Endothelial cell of umbilical vein (primary cell): ENCODE results near the gene SARS2. TPM values are rescaled to one million over a fixed set of nuclear protein-coding genes. Genes with fewer than 3 reads are reported as not detected.

Experiments
- BruUV-seq: library from RNA; stranded (reverse); fragments of 400-500 nt; replicated peaks from 2 replicates; lab custom pipeline; 2021; lab: Mats Ljungman, UMichigan
- CTCF ChIA-PET: fragments of 300-600, 350-600 bp; sonication (Branson Sonifier 250); formaldehyde crosslinking; loops from one replicate; lab custom pipeline; 2021; ENCODE audit warnings: antibody characterized with exemption, inconsistent platforms; lab: Charles Lee
- POLR2A ChIA-PET: fragments of 300-600, 350-600 bp; sonication (Branson Sonifier 250); formaldehyde crosslinking; loops from one replicate; lab custom pipeline; 2021; ENCODE audit warnings: antibody characterized with exemption, inconsistent platforms; lab: Charles Lee
- DNase-seq: peaks from one replicate; pipeline ENCODE4 v3.0.0-alpha.2; 2011; ENCODE audit warnings: low read depth, low spot score
- FAIRE-seq: peaks from 2 replicates; lab custom pipeline; 2011; peaks lifted over from hg19 to GRCh38; lab: Jason Lieb, UNC
- H2AFZ ChIP-seq: 2 replicates; pipeline ENCODE4 v1.6.0; 2012; ENCODE audit warnings: low read depth, low read length, control low read depth, inconsistent platforms
- H3K27ac ChIP-seq: 2 replicates; pipeline ENCODE4 v1.5.1; 2011; ENCODE audit warnings: low read depth, mild to moderate bottlenecking, control low read depth, low read length, moderate library complexity; ENCODE audit not compliant: insufficient read depth
- H3K27me3 ChIP-seq, 2 experiments: 2 replicates each; pipeline versions ENCODE4 v1.6.0 to v1.6.1; 2011; ENCODE audit warnings: low read length in 2 of 2, mixed read lengths in 1 of 2; ENCODE audit not compliant: control insufficient read depth in 2 of 2, insufficient read depth in 2 of 2
- H3K36me3 ChIP-seq, 2 experiments: 2 replicates in 1 of 2; 3 replicates in 1 of 2; pipeline ENCODE4 v1.5.1; 2011; ENCODE audit warnings: low read length in 2 of 2, mild to moderate bottlenecking in 1 of 2, moderate library complexity in 1 of 2; ENCODE audit not compliant: control insufficient read depth in 2 of 2, insufficient read depth in 2 of 2; ENCODE audit errors: extremely low read depth in 1 of 2
- H3K4me1 ChIP-seq: 3 replicates; pipeline ENCODE4 v1.5.1; 2011; ENCODE audit warnings: mild to moderate bottlenecking, low read length; ENCODE audit not compliant: control insufficient read depth, insufficient read depth; ENCODE audit errors: extremely low read depth
- H3K4me2 ChIP-seq: 2 replicates; pipeline ENCODE4 v1.6.1; 2011; ENCODE audit warnings: low read length, control low read depth, mixed read lengths; ENCODE audit not compliant: insufficient read depth
- H3K4me3 ChIP-seq, 3 experiments: fragments of 200-600 bp in 1 of 3; sonication (generic), shearing (Covaris generic) in 1 of 3; replicated peaks in 1 of 3; 2 replicates each; pipeline ENCODE4 v1.5.1; 2011 to 2016; ENCODE audit warnings: control low read depth in 3 of 3, low read length in 3 of 3, mild to moderate bottlenecking in 2 of 3, inconsistent platforms in 1 of 3, low read depth in 1 of 3, moderate library complexity in 1 of 3; ENCODE audit not compliant: insufficient read depth in 1 of 3
- H3K79me2 ChIP-seq: 2 replicates; pipeline ENCODE4 v1.6.0; 2012; ENCODE audit warnings: low read length, inconsistent platforms; ENCODE audit not compliant: control insufficient read depth, insufficient read depth
- H3K9ac ChIP-seq: replicated peaks from 2 replicates; pipeline ENCODE3; 2011; ENCODE audit warnings: low read length, control low read depth; ENCODE audit not compliant: insufficient read depth; ENCODE audit errors: extremely low read depth
- H3K9me1 ChIP-seq: replicated peaks from 3 replicates; pipeline ENCODE4 v1.6.0; 2011; ENCODE audit warnings: mild to moderate bottlenecking, low read length; ENCODE audit not compliant: control insufficient read depth, insufficient read depth; ENCODE audit errors: extremely low read depth
- H3K9me3 ChIP-seq: replicated peaks from 2 replicates; pipeline ENCODE4 v1.5.1; 2012; ENCODE audit warnings: low read length, inconsistent platforms; ENCODE audit not compliant: control insufficient read depth, insufficient read depth
- H4K20me1 ChIP-seq: replicated peaks from 2 replicates; pipeline ENCODE3; 2011; ENCODE audit warnings: mild to moderate bottlenecking, low read length; ENCODE audit not compliant: control insufficient read depth, insufficient read depth; ENCODE audit errors: extremely low read depth
- CTCF ChIP-seq, 2 donors: IDR thresholded peaks; 1 replicate in 1 of 2; 2 replicates in 1 of 2; pipeline ENCODE4 v1.5.1; 2011; ENCODE audit warnings: low read length in 2 of 2, mild to moderate bottlenecking in 2 of 2, moderate library complexity in 2 of 2, control low read depth in 1 of 2, inconsistent platforms in 1 of 2, low read depth in 1 of 2; ENCODE audit not compliant: insufficient read depth in 1 of 2; ENCODE audit errors: extremely low read depth in 1 of 2
- EZH2 ChIP-seq: IDR thresholded peaks from 2 replicates; pipeline ENCODE4 v1.6.1; 2012; ENCODE audit warnings: borderline replicate concordance, low read depth, mild to moderate bottlenecking, moderate library complexity, low read length, inconsistent platforms; ENCODE audit not compliant: severe bottlenecking
- FOS ChIP-seq: IDR thresholded peaks from 2 replicates; pipeline ENCODE4 v1.6.1; 2011; ENCODE audit warnings: mild to moderate bottlenecking, low read length, moderate library complexity, borderline replicate concordance; ENCODE audit not compliant: insufficient read depth
- GATA2 ChIP-seq: IDR thresholded peaks from 2 replicates; pipeline ENCODE4 v1.7.0; 2011; ENCODE audit warnings: low read depth, mild to moderate bottlenecking, moderate library complexity, mixed read lengths, low read length; ENCODE audit not compliant: insufficient read length, insufficient read depth
- JUN ChIP-seq: IDR thresholded peaks from 2 replicates; pipeline ENCODE4 v1.6.1; 2011; ENCODE audit warnings: borderline replicate concordance, low read depth; ENCODE audit not compliant: insufficient read length, insufficient read depth
- MAX ChIP-seq: IDR thresholded peaks from 2 replicates; pipeline ENCODE4 v1.6.1; 2011; ENCODE audit not compliant: insufficient read depth, insufficient read length
- MYC ChIP-seq: IDR thresholded peaks from one replicate; pipeline ENCODE4 v1.6.1; 2011; ENCODE audit warnings: mild to moderate bottlenecking, low read depth, low read length
- POLR2A ChIP-seq: IDR thresholded peaks from 2 replicates; pipeline ENCODE4 v1.6.1; 2012; ENCODE audit warnings: low read depth, mild to moderate bottlenecking, control low read depth, low read length
- POLR2AphosphoS5 ChIP-seq: IDR thresholded peaks from 2 replicates; pipeline ENCODE4 v1.6.1; 2012; ENCODE audit warnings: low read depth, mild to moderate bottlenecking, control low read depth, low read length, moderate library complexity; ENCODE audit not compliant: insufficient read depth
- dilution Hi-C: fragments of 300-500 bp; cut with MboI; formaldehyde crosslinking; loops from one replicate; pipeline ENCODE4 v1.15.0; 2019; ENCODE audit warnings: low sequenced_read_pairs; ENCODE audit not compliant: extremely low pct_ligation_motif_present
- intact Hi-C: fragments of 100-400 bp; cut with micrococcal nuclease; formaldehyde crosslinking; loops from one replicate; pipeline ENCODE4 v1.10.0; 2022
- polyA plus RNA-seq, 4 experiments: library from polyadenylated mRNA; depleted of rRNA in 3 of 4; stranded (reverse) in 3 of 4; unstranded in 1 of 4; fragments of >200 nt; gene quantifications; 2 replicates each; pipeline versions ENCODE4 v1.2.1 to v1.2.3, GENCODE V29; 2011 to 2012; ENCODE audit warnings: missing spikeins in 1 of 4
- total RNA-seq: library from RNA; stranded (reverse); gene quantifications from 2 replicates; pipeline ENCODE4 v1.2.3, GENCODE V29; 2021

Gene SARS2
- total and polyA plus RNA-seq, 2 donors (not counting 3 experiments of a cell fraction or from before 2014, with no cell fraction given): 40.3 to 43.7 TPM

- FAIRE-seq: no peak
- dilution Hi-C loops (no loop called here), intact Hi-C loops (no loop called here)
- H3K4me2 ChIP-seq: no peak overlapping the region
- H3K4me3 ChIP-seq: no peak overlapping the region
- H4K20me1 ChIP-seq: no peaks in the 10 kb centered on the region
- POLR2A ChIA-PET: no interaction called here
- H3K79me2 ChIP-seq: no peaks in the 10 kb centered on the region
- CTCF ChIA-PET: interaction anchor here (1.2 to 1.6 kb wide), 3 partner anchors 11 to 25 kb away, joined by 3 to 4 read pairs (median 4); partner anchors contain the start of gene NFKBIB
- H3K9ac ChIP-seq: no peak overlapping the region
- no peak overlapping the region for H2AFZ ChIP-seq
- H3K36me3 ChIP-seq: peaks cover 0 to 4% of the 10 kb centered on the region in 2 experiments
- H3K27ac ChIP-seq: no peak overlapping the region
- H3K9me1 ChIP-seq: no peaks in the 10 kb centered on the region
- H3K9me3 ChIP-seq: no peaks in the 10 kb centered on the region
- TF ChIP-seq GATA2 (no peak), MAX (no peak), MYC (no peak), FOS (no peak), CTCF (IDR thresholded peaks at IDR 0.05; ENCODE audit: extremely low read depth in 1 of 2, insufficient read depth in 1 of 2, low read depth in 1 of 2, low read length in 2 of 2) (no peak), POLR2A (no peak), JUN (no peak), EZH2 (no peak), POLR2AphosphoS5 (no peak)
- no peaks in the 10 kb centered on the region for H3K4me1 ChIP-seq
- no peaks in the 10 kb centered on the region for H3K27me3 ChIP-seq
- DNase-seq: no peak
- no TSS peak for BruUV-seq
These were observed 17.7 kb downstream of the SARS2 start for GRCh38 chr19:38912600-38913514.
